Measurements from ENCODE around the gene STK32C. TPM values are rescaled to one million over a fixed set of nuclear protein-coding genes. Genes with fewer than 3 reads are reported as not detected.

Gene STK32C
- total RNA-seq, 4 donors from 2014 or later: 4.8 to 10.9 (median 7.8) TPM

DNA sequence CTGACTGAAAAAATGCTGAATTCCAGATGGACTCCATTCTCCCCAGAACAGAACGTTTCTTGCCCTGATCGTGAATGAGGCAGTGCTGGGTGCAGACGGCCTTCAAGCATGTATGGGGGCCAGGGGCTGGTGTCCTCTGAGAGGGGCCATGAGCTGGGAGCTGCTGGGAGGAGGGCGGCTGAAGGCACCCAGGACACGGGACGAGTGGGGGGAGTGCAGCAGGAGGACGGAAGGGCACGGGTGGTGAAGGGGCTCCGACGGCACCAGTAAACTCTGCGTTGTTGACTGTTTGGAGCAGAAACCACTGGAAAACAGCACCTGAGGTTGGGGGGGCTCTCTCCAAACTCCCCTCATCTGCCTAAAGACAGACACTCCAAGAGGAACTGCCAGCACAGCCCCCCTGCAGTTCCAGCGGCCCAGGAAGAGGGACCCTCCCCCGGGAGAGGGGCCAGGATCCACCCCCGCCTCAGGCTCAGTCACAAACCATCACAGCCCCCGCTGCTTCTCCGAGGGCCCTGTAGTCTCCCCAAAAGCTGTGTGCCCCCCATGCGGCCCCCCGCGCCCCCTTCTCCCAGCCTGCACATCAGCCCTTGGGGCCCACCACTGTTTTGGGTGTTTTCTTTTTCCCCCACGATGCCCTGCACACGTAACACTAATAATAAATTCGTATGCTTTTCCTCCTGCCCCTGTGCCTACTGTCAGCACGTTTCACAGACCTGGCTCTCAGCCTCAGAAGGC lies 65.5 kb downstream of the STK32C start:
- 90% methylated on average over 18 of the region's 23 CpGs for WGBS
- no peaks in the 10 kb centered on the region for H3K4me1 ChIP-seq
- intact Hi-C loops (cut with DNase I): no loop called here
- no peak overlapping the region for H3K4me3 ChIP-seq
- H3K9me3 ChIP-seq: no peaks in the 10 kb centered on the region
- TF ChIP-seq POLR2AphosphoS5 (IDR thresholded peaks at IDR 0.05) (no peak), POLR2A (IDR thresholded peaks at IDR 0.05; ENCODE audit: low read depth) (no peak)
- TF ChIP-seq, protein P1, sequence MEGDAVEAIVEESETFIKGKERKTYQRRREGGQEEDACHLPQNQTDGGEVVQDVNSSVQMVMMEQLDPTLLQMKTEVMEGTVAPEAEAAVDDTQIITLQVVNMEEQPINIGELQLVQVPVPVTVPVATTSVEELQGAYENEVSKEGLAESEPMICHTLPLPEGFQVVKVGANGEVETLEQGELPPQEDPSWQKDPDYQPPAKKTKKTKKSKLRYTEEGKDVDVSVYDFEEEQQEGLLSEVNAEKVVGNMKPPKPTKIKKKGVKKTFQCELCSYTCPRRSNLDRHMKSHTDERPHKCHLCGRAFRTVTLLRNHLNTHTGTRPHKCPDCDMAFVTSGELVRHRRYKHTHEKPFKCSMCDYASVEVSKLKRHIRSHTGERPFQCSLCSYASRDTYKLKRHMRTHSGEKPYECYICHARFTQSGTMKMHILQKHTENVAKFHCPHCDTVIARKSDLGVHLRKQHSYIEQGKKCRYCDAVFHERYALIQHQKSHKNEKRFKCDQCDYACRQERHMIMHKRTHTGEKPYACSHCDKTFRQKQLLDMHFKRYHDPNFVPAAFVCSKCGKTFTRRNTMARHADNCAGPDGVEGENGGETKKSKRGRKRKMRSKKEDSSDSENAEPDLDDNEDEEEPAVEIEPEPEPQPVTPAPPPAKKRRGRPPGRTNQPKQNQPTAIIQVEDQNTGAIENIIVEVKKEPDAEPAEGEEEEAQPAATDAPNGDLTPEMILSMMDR (IDR thresholded peaks at IDR 0.05): no peak
- no peaks in the 10 kb centered on the region for H3K27me3 ChIP-seq
- H3K27ac ChIP-seq (replicated peaks in 1 of 4): no peak overlapping the region
- no peak for DNase-seq (ENCODE audit: extremely low spot score)
- H3K36me3 ChIP-seq: peaks cover 0 to 3% (median 0%) of the 10 kb centered on the region in 4 donors

DNA sequence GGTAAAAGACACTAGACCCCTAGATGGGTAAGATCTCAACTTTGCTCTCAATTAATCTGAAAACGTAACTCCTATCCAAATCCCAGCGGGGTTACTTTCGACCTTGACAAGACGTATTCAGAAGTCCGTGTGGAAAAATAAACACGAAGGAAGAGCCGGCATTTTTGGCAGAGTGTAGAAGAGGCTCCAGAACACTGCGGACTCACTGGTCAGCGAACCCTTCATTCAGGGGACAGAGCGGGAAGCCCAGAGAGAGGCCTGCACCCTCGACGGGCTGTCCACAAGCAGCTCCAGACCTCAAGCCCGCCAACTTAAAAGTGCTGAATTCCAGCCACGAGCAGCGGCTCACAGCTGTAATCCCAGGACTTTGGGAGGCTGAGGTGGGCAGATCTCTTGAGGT lies 66.3 kb downstream of the STK32C start:
- Histone ChIP-seq H3K27me3 (no peaks in the 10 kb centered on the region), H3K4me3 (no peak overlapping the region), H3K9me3 (no peaks in the 10 kb centered on the region), H3K4me1 (no peaks in the 10 kb centered on the region), H3K27ac (replicated peaks in 1 of 4) (no peak overlapping the region), H3K36me3 (peaks cover 0 to 3% (median 0%) of the 10 kb centered on the region in 4 donors)
- no peak for DNase-seq (ENCODE audit: extremely low spot score)
- 74% methylated on average over 14 of the region's 15 CpGs for WGBS
- intact Hi-C loops (cut with DNase I): no loop called here
- no peak for TF ChIP-seq EP300 (IDR thresholded peaks at IDR 0.05)
- TF ChIP-seq POLR2A (IDR thresholded peaks at IDR 0.05; ENCODE audit: low read depth): no peak
- TF ChIP-seq POLR2AphosphoS5 (IDR thresholded peaks at IDR 0.05): no peak
- TF ChIP-seq, protein P1 (IDR thresholded peaks at IDR 0.05): no peak

DNA sequence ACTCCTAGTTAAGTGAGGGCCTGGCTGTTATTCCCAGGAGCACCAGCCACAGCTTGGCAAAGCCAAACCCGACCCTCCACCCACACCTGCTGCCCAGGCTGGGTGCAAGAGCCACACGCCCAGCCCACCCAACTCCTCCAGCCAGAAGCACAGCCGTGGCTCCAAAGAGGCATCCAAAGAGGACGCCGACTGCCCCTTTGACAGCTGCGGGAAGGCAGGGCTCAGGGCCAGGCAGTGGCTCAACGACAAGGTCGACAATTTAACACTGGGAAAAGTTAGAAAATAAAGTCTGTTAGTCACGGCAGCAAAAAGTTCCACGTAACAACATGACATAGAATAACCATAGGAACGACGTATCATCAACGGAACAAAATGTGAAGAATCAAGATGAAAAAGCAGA lies 66.7 kb downstream of the STK32C start:
- H3K27me3 ChIP-seq: no peaks in the 10 kb centered on the region
- TF ChIP-seq EP300 (IDR thresholded peaks at IDR 0.05) (no peak), POLR2AphosphoS5 (IDR thresholded peaks at IDR 0.05) (no peak), POLR2A (IDR thresholded peaks at IDR 0.05; ENCODE audit: low read depth) (no peak)
- TF ChIP-seq, protein P1 (IDR thresholded peaks at IDR 0.05): no peak
- H3K9me3 ChIP-seq: no peaks in the 10 kb centered on the region
- 90% methylated on average over 10 of the region's 13 CpGs for WGBS
- peaks cover 0 to 3% (median 0%) of the 10 kb centered on the region in 4 donors for H3K36me3 ChIP-seq
- H3K4me1 ChIP-seq: no peaks in the 10 kb centered on the region
- intact Hi-C loops (cut with DNase I): no loop called here
- H3K27ac ChIP-seq (replicated peaks in 1 of 4): no peak overlapping the region
- no peak for DNase-seq (ENCODE audit: extremely low spot score)
- H3K4me3 ChIP-seq: no peak overlapping the region

DNA sequence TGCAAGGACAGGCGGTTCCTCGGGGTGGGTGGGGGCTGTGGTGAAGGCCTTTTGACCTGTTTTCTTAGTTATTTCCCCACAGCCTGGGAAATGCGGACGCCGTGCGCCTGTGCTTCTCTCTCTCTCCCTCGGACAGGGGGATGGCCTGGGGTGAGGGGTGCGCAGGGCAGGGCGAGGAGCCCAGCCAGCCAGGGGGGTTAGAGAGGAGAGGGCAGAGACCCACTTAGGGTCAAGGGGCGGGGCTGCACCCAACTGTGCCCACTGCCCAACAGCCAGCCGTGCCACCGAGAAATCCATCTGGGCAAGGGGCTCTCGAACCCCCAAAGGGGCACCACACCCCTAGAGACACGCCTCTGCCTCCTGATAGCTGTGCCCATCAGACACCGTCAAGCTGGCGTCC lies 67.2 kb downstream of the STK32C start:
- H3K4me3 ChIP-seq: no peak overlapping the region
- H3K27me3 ChIP-seq: no peaks in the 10 kb centered on the region
- no peaks in the 10 kb centered on the region for H3K4me1 ChIP-seq
- no peak for TF ChIP-seq POLR2AphosphoS5 (IDR thresholded peaks at IDR 0.05)
- no peak for TF ChIP-seq POLR2A (IDR thresholded peaks at IDR 0.05; ENCODE audit: low read depth)
- TF ChIP-seq, protein P1 (IDR thresholded peaks at IDR 0.05): no peak
- no peak for TF ChIP-seq EP300 (IDR thresholded peaks at IDR 0.05)
- peaks cover 0 to 3% (median 0%) of the 10 kb centered on the region in 4 donors for H3K36me3 ChIP-seq
- H3K27ac ChIP-seq (replicated peaks in 1 of 4): no peak overlapping the region
- 92% methylated on average over 14 of the region's 16 CpGs for WGBS
- no peaks in the 10 kb centered on the region for H3K9me3 ChIP-seq
- intact Hi-C loops (cut with DNase I): no loop called here
- no peak for DNase-seq (ENCODE audit: extremely low spot score)

DNA sequence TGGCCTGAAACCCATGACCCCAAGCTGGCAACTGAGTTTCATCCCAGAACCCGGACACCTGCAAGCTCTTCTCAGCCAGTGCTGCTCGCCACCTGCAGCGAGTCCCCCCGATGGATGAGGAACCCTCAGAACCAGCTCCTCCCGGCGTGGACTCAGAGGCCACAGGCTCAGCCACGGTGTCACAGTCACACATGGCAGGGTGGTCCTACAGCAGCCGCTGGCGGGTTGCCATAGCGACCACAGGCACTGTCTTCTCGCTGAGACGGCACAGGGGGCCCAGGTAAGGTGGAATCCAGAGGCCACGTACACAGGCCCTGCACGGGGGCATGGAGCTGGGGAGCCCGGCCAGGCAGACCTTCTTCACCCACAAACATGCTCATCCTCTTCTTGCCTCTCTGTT lies 67.6 kb downstream of the STK32C start:
- Histone ChIP-seq H3K36me3 (peaks cover 0 to 3% (median 0%) of the 10 kb centered on the region in 4 donors), H3K4me3 (no peak overlapping the region), H3K4me1 (no peaks in the 10 kb centered on the region), H3K27me3 (no peaks in the 10 kb centered on the region), H3K27ac (replicated peaks in 1 of 4) (no peak overlapping the region), H3K9me3 (no peaks in the 10 kb centered on the region)
- 100% methylated on average over 1 of the region's 15 CpGs for WGBS
- TF ChIP-seq EP300 (IDR thresholded peaks at IDR 0.05) (no peak), POLR2AphosphoS5 (IDR thresholded peaks at IDR 0.05) (no peak), POLR2A (IDR thresholded peaks at IDR 0.05; ENCODE audit: low read depth) (no peak)
- TF ChIP-seq, protein P1 (IDR thresholded peaks at IDR 0.05): no peak
- intact Hi-C loops (cut with DNase I): no loop called here
- DNase-seq (ENCODE audit: extremely low spot score): no peak

All from esophagus muscularis mucosa (tissue), 4 donors.